ENCODE measurements around the gene LTB4R.

DNA sequence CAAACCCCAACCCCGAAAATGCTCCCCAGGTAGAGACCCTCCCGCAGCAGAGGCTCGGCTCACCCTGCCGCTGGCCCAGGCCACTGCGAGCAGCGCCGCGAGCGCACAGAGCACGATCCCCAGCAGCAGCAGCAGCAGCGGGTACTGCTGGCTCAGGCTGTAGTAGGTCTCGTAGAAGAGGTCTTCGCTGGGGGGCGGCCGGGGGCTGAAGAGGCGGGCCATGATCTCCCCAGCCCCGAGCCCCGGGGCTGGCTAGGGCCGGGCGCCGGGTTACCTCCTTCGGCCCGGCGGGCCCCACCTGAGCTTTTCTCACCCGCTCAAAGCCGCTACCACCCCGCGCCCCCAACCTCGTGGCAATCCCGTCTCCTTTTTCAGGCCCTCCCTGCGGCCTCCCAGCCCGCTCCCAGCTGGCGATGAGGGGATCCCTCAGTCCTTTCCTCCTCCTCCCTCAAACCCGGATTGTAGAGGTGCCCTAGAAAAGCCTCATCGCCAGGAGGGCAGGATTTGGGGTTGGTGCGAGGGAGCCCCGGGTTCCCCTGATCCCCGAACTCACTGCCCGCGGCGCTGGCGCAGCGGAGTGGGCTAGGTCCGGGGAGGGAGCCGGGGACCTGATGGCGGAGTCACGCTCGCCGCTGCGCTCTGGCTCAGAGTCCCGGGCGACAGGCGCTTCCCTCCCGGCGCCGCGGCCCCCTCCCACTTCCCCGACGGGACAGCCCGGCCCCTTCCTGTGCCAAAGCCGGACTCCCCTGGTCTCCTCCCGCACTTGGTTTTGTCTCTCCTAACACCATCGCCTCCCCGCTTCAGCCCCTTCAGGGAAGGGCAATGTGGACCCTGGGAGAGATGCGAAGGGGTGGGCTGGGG lies 23.4 kb downstream of the LTB4R start, which contains the start of gene ADCY4:
- TF ChIP-seq CBFB (CRISPR knock-in tag; IDR thresholded peaks at IDR 0.05; ENCODE audit: low read depth): no peak
- no peak for TF ChIP-seq GRHL2 (CRISPR knock-in tag; IDR thresholded peaks at IDR 0.05; ENCODE audit: insufficient replicate concordance, severe bottlenecking)

All from WTC11 (cell line).